HG02943 (cell line): Measurements from ENCODE around the gene MPC1.

Source experiments
- ATAC-seq: cut with Tn5 transposase; IDR thresholded peaks from one replicate; pipeline ENCODE4 v1.9.1; 2021; ENCODE audit warnings: mild to moderate bottlenecking, low read depth, moderate library complexity; ENCODE audit not compliant: unreplicated experiment

MPC1 gene

GRCh38 chr6:166318649-166319600 lies 63.8 kb downstream of the MPC1 start:
- no peak for ATAC-seq

GRCh38 chr6:166318227-166318626 lies 64.5 kb downstream of the MPC1 start:
- no peak for ATAC-seq

DNA sequence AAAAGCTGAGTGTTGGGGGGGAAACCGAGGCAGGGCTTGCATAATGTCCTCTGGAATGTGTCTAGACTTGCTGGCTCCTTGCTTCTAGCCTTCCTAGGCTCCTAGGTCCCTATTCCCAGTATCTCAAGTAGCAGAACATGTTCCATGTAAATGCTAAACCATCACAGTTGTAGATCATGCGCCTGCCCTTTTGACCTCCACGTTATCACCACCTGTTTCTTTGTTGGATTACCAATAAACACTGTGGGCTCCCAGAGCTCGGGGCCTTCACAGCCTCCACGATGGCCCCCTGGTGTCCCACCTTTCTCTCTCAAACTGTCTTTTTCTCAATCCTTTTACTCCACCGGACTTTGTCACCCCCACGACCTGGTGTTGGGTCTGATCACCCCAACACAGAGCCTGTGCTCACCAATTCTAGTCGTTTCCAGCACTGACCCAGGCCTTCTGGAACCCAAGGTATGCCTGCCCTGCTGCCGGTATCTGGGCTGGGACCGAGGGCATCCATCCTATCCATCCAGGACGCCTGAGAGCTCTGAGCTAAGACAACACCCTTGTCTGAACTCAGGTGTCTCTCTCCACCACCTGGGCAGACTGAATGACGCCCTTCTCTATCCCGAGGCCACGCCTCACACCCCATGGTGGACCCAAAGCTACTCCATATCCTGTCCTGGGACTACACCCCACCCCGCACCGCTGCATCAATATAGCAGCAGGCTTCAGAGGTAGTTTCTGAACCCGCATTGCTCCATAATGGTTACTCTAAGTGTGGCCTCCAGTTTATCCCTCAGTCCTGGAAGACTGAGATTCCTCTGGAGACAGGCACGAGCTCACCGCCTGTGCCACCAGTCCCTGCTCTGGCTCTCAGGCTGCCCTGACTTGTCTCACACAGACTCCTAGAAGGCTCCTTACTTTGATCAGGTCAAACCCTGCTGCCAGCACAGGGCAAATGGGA lies 65.2 kb downstream of the MPC1 start:
- ATAC-seq = no peak

DNA sequence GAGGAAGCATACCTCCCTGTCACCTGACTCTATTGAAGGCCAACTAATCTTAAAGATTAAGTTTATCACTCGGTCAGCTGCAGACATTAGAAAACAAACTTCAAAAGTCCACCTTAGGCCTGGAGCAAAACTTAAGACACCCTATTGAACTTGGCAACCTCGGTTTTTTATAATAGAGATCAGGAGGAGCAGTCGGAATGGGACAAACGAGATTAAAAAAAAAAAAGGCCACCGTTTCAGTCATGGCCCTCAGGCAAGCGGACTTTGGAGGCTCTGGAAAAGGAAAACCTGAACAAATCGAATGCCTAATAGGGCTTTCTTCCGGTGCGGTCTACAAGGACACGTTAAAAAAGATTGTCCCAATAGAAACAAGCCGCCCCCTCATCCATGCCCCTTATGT lies 67.3 kb downstream of the MPC1 start:
- no peak for ATAC-seq
